Measurements from ENCODE around the gene EFNA2. TPM values are rescaled to one million over a fixed set of nuclear protein-coding genes. Genes with fewer than 3 reads are reported as not detected.

Gene EFNA2
- polyA plus RNA-seq, 1 donor (not counting 4 experiments of a cell fraction or from before 2014, with no cell fraction given), result not detected

- peaks cover 33% of the 10 kb centered on the region for H3K4me1 ChIP-seq (ENCODE audit: control insufficient read depth, extremely low read depth, insufficient read depth, low read length)
- H3K9ac ChIP-seq (ENCODE audit: control insufficient read depth, extremely low read depth, insufficient read depth, low read length), result peak overlapping the region; percentile 90
- peak overlapping the region; percentile 94 for H3K4me2 ChIP-seq (ENCODE audit: control insufficient read depth, extremely low read depth, insufficient read depth, low read depth, low read length)
- H3K27me3 ChIP-seq (ENCODE audit: control insufficient read depth, extremely low read depth, insufficient read depth, low read length), result no peaks in the 10 kb centered on the region
- peak overlapping the region; percentile 90 for H3K27ac ChIP-seq (ENCODE audit: control insufficient read depth, insufficient read depth, low read length)
- no peak for DNase-seq (ENCODE audit: low read depth, low spot score)
- peak overlapping the region; percentile 69 to 84 (median 80) for H3K4me3 ChIP-seq (ENCODE audit: control insufficient read depth in 2 of 3, extremely low read depth in 1 of 3, insufficient read depth in 2 of 3, low read depth in 1 of 3, low read length in 3 of 3)
- dilution Hi-C loops (cut with MboI; ENCODE audit: extremely low pct_ligation_motif_present, low sequenced_read_pairs), result no loop called here
- no peaks in the 10 kb centered on the region for H3K9me3 ChIP-seq (ENCODE audit: control insufficient read depth, low read depth, low read length)
- peak overlapping the region; percentile 53 for H2AFZ ChIP-seq (ENCODE audit: control insufficient read depth, low read length)
- peaks cover 43% of the 10 kb centered on the region for H3K79me2 ChIP-seq (ENCODE audit: control insufficient read depth, insufficient read depth, low read length)
- peaks cover 33 to 49% of the 10 kb centered on the region in 2 experiments for H3K36me3 ChIP-seq (ENCODE audit: control insufficient read depth in 2 of 2, extremely low read depth in 1 of 2, insufficient read depth in 2 of 2, low read length in 2 of 2)
- peaks cover 10% of the 10 kb centered on the region for H4K20me1 ChIP-seq (ENCODE audit: control insufficient read depth, extremely low read depth, insufficient read depth, low read length)
- no peaks in the 10 kb centered on the region for H3K9me1 ChIP-seq (ENCODE audit: control insufficient read depth, extremely low read depth, insufficient read depth, low read length)
- TF ChIP-seq CTCF (optimal IDR thresholded peaks at IDR 0.05 in 1 of 3, IDR thresholded peaks at IDR 0.05 in 1 of 3, conservative IDR thresholded peaks at IDR 0.05 in 1 of 3; ENCODE audit: extremely low read depth in 1 of 3, insufficient read depth in 2 of 3, low read length in 3 of 3), result no peak
- no peak for TF ChIP-seq EZH2 (IDR thresholded peaks at IDR 0.05; ENCODE audit: low read length)
- FAIRE-seq, result no peak
Measured at GRCh38 chr19:1275976-1276627, 9.6 kb upstream of the EFNA2 start.

GRCh38 chr19:1276628-1277022, 9.0 kb upstream of the EFNA2 start:
- no peaks in the 10 kb centered on the region for H3K9me1 ChIP-seq (ENCODE audit: control insufficient read depth, extremely low read depth, insufficient read depth, low read length)
- FAIRE-seq, result no peak
- peaks cover 30% of the 10 kb centered on the region for H3K4me1 ChIP-seq (ENCODE audit: control insufficient read depth, extremely low read depth, insufficient read depth, low read length)
- H3K79me2 ChIP-seq (ENCODE audit: control insufficient read depth, insufficient read depth, low read length), result peaks cover 38% of the 10 kb centered on the region
- peak overlapping the region; percentile 90 for H3K27ac ChIP-seq (ENCODE audit: control insufficient read depth, insufficient read depth, low read length)
- dilution Hi-C loops (cut with MboI; ENCODE audit: extremely low pct_ligation_motif_present, low sequenced_read_pairs), result no loop called here
- no peak overlapping the region for H2AFZ ChIP-seq (ENCODE audit: control insufficient read depth, low read length)
- H3K9me3 ChIP-seq (ENCODE audit: control insufficient read depth, low read depth, low read length), result no peaks in the 10 kb centered on the region
- peaks cover 10% of the 10 kb centered on the region for H4K20me1 ChIP-seq (ENCODE audit: control insufficient read depth, extremely low read depth, insufficient read depth, low read length)
- H3K4me2 ChIP-seq (ENCODE audit: control insufficient read depth, extremely low read depth, insufficient read depth, low read depth, low read length), result peak overlapping the region; percentile 94
- DNase-seq (ENCODE audit: low read depth, low spot score), result no peak
- TF ChIP-seq CTCF (optimal IDR thresholded peaks at IDR 0.05 in 1 of 3, IDR thresholded peaks at IDR 0.05 in 1 of 3, conservative IDR thresholded peaks at IDR 0.05 in 1 of 3; ENCODE audit: extremely low read depth in 1 of 3, insufficient read depth in 2 of 3, low read length in 3 of 3), result no peak
- H3K4me3 ChIP-seq (ENCODE audit: control insufficient read depth in 2 of 3, extremely low read depth in 1 of 3, insufficient read depth in 2 of 3, low read depth in 1 of 3, low read length in 3 of 3), result peak overlapping the region; percentile 69 to 84 (median 80)
- peak overlapping the region; percentile 90 for H3K9ac ChIP-seq (ENCODE audit: control insufficient read depth, extremely low read depth, insufficient read depth, low read length)
- no peaks in the 10 kb centered on the region for H3K27me3 ChIP-seq (ENCODE audit: control insufficient read depth, extremely low read depth, insufficient read depth, low read length)
- H3K36me3 ChIP-seq (ENCODE audit: control insufficient read depth in 2 of 2, extremely low read depth in 1 of 2, insufficient read depth in 2 of 2, low read length in 2 of 2), result peaks cover 28 to 46% of the 10 kb centered on the region in 2 experiments
